Bronchial epithelial cell (primary cell): ENCODE data around the gene FYN. TPM values are rescaled to one million over a fixed set of nuclear protein-coding genes. Genes with fewer than 3 reads are reported as not detected.

ENCODE experiments used
- DNase-seq: peaks from one replicate; pipeline ENCODE4 v3.0.0-alpha.2; 2010; ENCODE audit warnings: low read depth
- FAIRE-seq: peaks from 2 replicates; lab custom pipeline; 2011; peaks lifted over from hg19 to GRCh38; lab: Jason Lieb, UNC
- H3K27me3 ChIP-seq: 2 replicates; pipeline ENCODE4 v1.5.1; 2011; ENCODE audit warnings: low read length; ENCODE audit not compliant: control insufficient read depth, insufficient read depth
- H3K36me3 ChIP-seq: 2 replicates; pipeline ENCODE4 v1.5.1; 2011; ENCODE audit warnings: low read length; ENCODE audit not compliant: control insufficient read depth, insufficient read depth
- H3K4me3 ChIP-seq: 2 replicates; pipeline ENCODE4 v1.5.1; 2011; ENCODE audit warnings: mild to moderate bottlenecking, low read depth, low read length, control low read depth
- total RNA-seq: library from RNA; depleted of rRNA; stranded (reverse); fragments of >200 nt; gene quantifications from 2 replicates; pipeline ENCODE4 v1.2.1, GENCODE V29; 2014
- TF ChIP-seq, protein P1 (sequence below): IDR thresholded peaks from 2 replicates; pipeline ENCODE4 v1.5.1; 2011; ENCODE audit warnings: mild to moderate bottlenecking, moderate library complexity, low read length, control low read depth, inconsistent platforms; ENCODE audit not compliant: insufficient read depth, severe bottlenecking

Gene FYN
- total RNA-seq, 1 donor from 2014 or later: 38.7 TPM

DNA sequence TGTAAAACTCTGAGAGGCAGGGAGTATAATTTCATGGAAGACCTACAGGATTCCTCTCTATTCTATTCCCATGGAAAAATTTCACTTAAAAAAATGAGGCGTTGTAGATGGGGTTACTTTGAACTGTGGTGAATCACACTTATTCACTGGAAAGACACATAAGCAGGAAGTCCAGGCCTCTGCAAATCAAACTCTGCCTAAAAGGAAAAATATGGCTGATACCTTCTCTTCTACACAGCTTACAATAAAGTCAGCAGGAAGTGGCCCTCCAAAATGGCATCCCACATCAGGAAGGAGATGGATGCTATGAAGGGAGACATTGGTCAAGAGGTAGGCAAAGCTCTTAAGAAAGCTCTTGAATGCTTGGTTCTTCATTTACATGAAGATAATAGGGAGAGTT is 115.9 kb downstream of the FYN start:
- H3K4me3 ChIP-seq: no peak overlapping the region
- H3K27me3 ChIP-seq: no peaks in the 10 kb centered on the region
- FAIRE-seq (no peak), DNase-seq (peak; percentile 59)
- TF ChIP-seq, protein P1, sequence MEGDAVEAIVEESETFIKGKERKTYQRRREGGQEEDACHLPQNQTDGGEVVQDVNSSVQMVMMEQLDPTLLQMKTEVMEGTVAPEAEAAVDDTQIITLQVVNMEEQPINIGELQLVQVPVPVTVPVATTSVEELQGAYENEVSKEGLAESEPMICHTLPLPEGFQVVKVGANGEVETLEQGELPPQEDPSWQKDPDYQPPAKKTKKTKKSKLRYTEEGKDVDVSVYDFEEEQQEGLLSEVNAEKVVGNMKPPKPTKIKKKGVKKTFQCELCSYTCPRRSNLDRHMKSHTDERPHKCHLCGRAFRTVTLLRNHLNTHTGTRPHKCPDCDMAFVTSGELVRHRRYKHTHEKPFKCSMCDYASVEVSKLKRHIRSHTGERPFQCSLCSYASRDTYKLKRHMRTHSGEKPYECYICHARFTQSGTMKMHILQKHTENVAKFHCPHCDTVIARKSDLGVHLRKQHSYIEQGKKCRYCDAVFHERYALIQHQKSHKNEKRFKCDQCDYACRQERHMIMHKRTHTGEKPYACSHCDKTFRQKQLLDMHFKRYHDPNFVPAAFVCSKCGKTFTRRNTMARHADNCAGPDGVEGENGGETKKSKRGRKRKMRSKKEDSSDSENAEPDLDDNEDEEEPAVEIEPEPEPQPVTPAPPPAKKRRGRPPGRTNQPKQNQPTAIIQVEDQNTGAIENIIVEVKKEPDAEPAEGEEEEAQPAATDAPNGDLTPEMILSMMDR: no peak
- no peaks in the 10 kb centered on the region for H3K36me3 ChIP-seq

DNA sequence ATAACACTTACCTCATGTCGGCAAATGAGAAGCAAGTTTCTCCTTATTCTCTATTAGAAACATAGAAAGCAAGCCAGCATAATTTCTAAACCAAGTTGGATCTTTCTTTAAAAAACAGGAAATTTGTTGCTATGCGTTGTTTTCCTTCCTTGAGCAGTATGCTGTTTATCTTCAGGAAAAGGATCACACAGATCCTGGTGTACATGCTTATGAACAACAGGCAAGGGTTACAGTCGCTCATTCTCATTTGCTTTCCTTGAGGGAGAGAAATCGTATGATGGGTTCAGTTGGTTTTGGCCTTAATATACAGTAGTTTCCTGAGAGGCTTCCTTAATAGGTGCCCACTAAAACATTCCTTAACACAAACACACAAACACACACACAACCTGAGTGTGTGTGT is 118.8 kb downstream of the FYN start:
- Histone ChIP-seq H3K27me3 (no peaks in the 10 kb centered on the region), H3K36me3 (no peaks in the 10 kb centered on the region), H3K4me3 (no peak overlapping the region)
- FAIRE-seq (no peak), DNase-seq (no peak)
- TF ChIP-seq, protein P1: no peak

DNA sequence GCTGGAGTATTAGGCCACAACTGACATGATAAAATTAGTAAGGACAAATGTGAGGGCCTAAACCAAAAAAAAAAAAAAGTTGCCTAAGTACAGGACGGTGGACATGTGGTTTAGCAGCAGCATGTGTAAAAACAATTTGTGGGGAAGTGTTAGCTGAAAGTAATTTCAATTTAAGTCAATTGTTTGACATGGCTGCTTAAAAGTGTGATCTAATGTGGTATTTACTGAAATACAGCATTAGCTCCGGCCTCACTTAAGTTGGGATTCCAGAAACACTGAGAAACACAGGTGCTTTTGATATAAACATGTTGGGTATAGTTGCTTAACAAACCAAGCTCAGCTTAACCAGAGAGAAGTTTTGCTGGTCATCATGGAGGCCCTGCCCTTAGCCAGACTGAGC is 119.7 kb downstream of the FYN start:
- Histone ChIP-seq H3K4me3 (no peak overlapping the region), H3K27me3 (no peaks in the 10 kb centered on the region), H3K36me3 (no peaks in the 10 kb centered on the region)
- TF ChIP-seq, protein P1: no peak
- DNase-seq: no peak
- no peak for FAIRE-seq

DNA sequence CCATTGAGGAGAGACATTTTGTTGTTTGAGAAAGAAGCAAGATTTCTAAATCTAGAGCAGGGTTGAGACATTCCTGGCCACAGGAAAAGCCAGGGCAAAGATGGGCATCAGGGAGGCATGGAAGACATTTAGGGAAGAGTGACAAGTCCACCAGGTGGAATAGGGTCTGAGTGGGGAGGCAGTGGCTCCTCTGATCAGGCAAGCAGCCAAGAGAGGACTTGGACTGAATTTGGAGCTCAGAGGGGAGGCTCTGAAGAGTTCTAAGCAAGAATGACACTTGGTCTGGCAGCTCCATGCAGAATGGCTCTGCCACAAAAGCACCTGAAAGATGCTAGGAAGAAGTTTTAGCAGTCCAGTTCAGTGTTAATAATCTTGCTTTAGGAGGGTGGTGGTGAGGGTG is 120.8 kb downstream of the FYN start:
- DNase-seq (no peak), FAIRE-seq (no peak)
- no peak overlapping the region for H3K4me3 ChIP-seq

DNA sequence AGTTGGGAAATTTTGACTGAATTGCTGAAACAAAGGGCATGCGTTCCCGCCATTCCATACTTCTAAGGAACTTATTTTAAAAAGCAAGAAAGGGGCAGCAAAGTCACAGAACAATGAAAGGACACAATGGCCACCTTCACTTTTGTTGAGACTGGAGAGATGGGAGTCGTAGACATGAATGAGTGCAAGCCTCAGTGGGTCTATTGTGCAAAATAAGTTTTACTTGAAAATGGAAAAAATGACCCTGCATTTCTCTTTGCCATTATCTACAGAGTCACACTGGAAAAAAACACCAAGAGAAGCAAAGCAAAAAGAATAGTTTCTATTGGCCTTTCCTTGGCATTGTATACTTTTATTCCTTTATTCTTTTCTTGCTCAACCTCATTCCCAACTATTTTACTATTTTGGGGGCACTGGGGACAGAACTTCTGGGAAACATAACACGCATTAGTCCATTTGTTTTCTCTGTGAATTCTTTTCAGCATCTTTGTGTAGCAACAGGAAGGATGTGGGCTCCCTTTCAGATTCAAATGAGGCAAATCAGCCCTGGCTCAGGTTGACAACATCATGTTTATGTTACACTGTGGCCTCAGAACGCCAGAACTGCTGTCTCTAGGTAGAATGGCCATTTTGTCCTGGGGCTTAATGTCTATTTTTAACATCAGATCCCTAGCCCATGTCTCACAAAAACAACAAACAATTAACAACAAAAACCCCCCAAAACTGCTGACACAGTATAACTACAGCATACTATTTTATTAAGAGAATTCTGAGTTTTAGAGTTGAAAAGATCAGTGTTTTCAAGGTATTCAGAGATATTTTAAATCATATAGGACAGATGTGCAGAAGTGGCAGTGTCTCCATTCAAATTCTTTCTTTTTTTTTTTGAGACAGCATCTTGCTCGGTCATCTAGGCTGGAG is 122.2 kb downstream of the FYN start:
- Histone ChIP-seq H3K27me3 (no peaks in the 10 kb centered on the region), H3K36me3 (no peaks in the 10 kb centered on the region), H3K4me3 (no peak overlapping the region)
- TF ChIP-seq, protein P1: no peak
- no peak for FAIRE-seq
- DNase-seq: no peak

More for the DNA sequence above, 120.8 kb downstream of the FYN start:
- TF ChIP-seq, protein P1: no peak
- Histone ChIP-seq H3K36me3 (no peaks in the 10 kb centered on the region), H3K27me3 (no peaks in the 10 kb centered on the region)
